H1 (cell line): ENCODE data around the gene NELFB. TPM values are rescaled to one million over a fixed set of nuclear protein-coding genes. Genes with fewer than 3 reads are reported as not detected.

Source experiments
- CTCF ChIA-PET: fragments of 300-600 bp; sonication (Branson Sonifier 250); formaldehyde crosslinking; loops from one replicate; lab custom pipeline; 2021; ENCODE audit not compliant: partially characterized antibody; lab: Charles Lee
- POLR2A ChIA-PET: fragments of 300-600 bp; sonication (Branson Sonifier 250); formaldehyde crosslinking; loops from one replicate; lab custom pipeline; 2021; ENCODE audit warnings: inconsistent platforms; ENCODE audit not compliant: partially characterized antibody; lab: Charles Lee
- DNase-seq, 2 experiments: peaks; one replicate each; pipeline versions ENCODE4 v3.0.0 to v3.0.0-alpha.2; 2010 to 2022; ENCODE audit warnings: low spot score in 2 of 2, low read depth in 1 of 2, mixed read lengths in 1 of 2
- FAIRE-seq: peaks from 2 replicates; lab custom pipeline; 2011; peaks lifted over from hg19 to GRCh38; lab: Jason Lieb, UNC
- H2AFZ ChIP-seq: 2 replicates; pipeline ENCODE4 v1.8.1; 2012; ENCODE audit warnings: low read length, inconsistent platforms
- H2AK5ac ChIP-seq: 2 replicates; pipeline ENCODE4 v1.6.1; 2013; ENCODE audit warnings: low read depth, low read length
- H2BK120ac ChIP-seq: replicated peaks from 2 replicates; pipeline ENCODE3; 2013; ENCODE audit warnings: low read depth, low read length, inconsistent platforms
- H2BK12ac ChIP-seq: 2 replicates; pipeline ENCODE4 v1.6.1; 2013; ENCODE audit warnings: low read depth, low read length
- H2BK15ac ChIP-seq: 2 replicates; pipeline ENCODE4 v1.6.1; 2013; ENCODE audit warnings: low read length
- H2BK20ac ChIP-seq: 2 replicates; pipeline ENCODE4 v1.6.1; 2013; ENCODE audit warnings: low read length
- H2BK5ac ChIP-seq: 2 replicates; pipeline ENCODE4 v1.6.1; 2013; ENCODE audit warnings: low read depth, low read length
- H3K14ac ChIP-seq: 2 replicates; pipeline ENCODE4 v1.6.1; 2013; ENCODE audit warnings: inconsistent platforms; ENCODE audit not compliant: insufficient read length
- H3K18ac ChIP-seq: 2 replicates; pipeline ENCODE4 v1.6.1; 2013; ENCODE audit warnings: low read length; ENCODE audit errors: extremely low read depth
- H3K23ac ChIP-seq: 2 replicates; pipeline ENCODE4 v1.6.1; 2013; ENCODE audit warnings: inconsistent platforms; ENCODE audit not compliant: insufficient read length
- H3K23me2 ChIP-seq: 2 replicates; pipeline ENCODE4 v1.6.1; 2013; ENCODE audit warnings: low read depth, low read length
- H3K27ac ChIP-seq: 2 replicates; pipeline ENCODE4 v1.6.1; 2011; ENCODE audit warnings: low read depth, low read length, inconsistent platforms
- H3K27me3 ChIP-seq, 4 experiments: replicated peaks in 1 of 4; 1 replicate in 1 of 4; 2 replicates in 3 of 4; pipeline versions ENCODE4 v1.6.1 to v1.8.1; 2011 to 2013; ENCODE audit warnings: low read length in 3 of 4, mild to moderate bottlenecking in 3 of 4, inconsistent platforms in 2 of 4, mixed read lengths in 2 of 4, moderate library complexity in 1 of 4; ENCODE audit not compliant: control insufficient read depth in 3 of 4, insufficient read depth in 3 of 4; ENCODE audit errors: extremely low read depth in 1 of 4
- H3K36me3 ChIP-seq, 4 experiments: 2 replicates each; pipeline versions ENCODE4 v1.6.1 to v1.8.1; 2011 to 2013; ENCODE audit warnings: mild to moderate bottlenecking in 4 of 4, low read length in 3 of 4, moderate library complexity in 2 of 4, control low read depth in 1 of 4, inconsistent platforms in 1 of 4; ENCODE audit not compliant: insufficient read depth in 4 of 4, control insufficient read depth in 2 of 4
- H3K4ac ChIP-seq: replicated peaks from 2 replicates; pipeline ENCODE3; 2013; ENCODE audit warnings: low read length, low read depth, mixed read lengths, inconsistent platforms; ENCODE audit not compliant: insufficient read length
- H3K4me1 ChIP-seq, 4 experiments: replicated peaks in 1 of 4; 1 replicate in 1 of 4; 2 replicates in 3 of 4; pipeline versions ENCODE4 v1.6.1 to v1.8.1; 2011 to 2013; ENCODE audit warnings: low read length in 3 of 4, inconsistent platforms in 2 of 4, mixed read lengths in 1 of 4; ENCODE audit not compliant: insufficient read depth in 4 of 4, control insufficient read depth in 3 of 4
- H3K4me2 ChIP-seq, 2 experiments: 2 replicates each; pipeline versions ENCODE4 v1.6.1 to v1.8.1; 2011 to 2013; ENCODE audit warnings: low read depth in 2 of 2, low read length in 2 of 2, control low read depth in 1 of 2, inconsistent platforms in 1 of 2, mild to moderate bottlenecking in 1 of 2; ENCODE audit not compliant: insufficient read depth in 1 of 2
- H3K4me3 ChIP-seq, 4 experiments: fragments of 200-600, 300-600 bp in 1 of 4; sonication (generic), shearing (Covaris generic), sonication (Bioruptor Twin) in 1 of 4; 2 replicates each; pipeline versions ENCODE4 v1.5.1 to v1.8.1; 2011 to 2016; ENCODE audit warnings: low read length in 4 of 4, low read depth in 3 of 4, control low read depth in 2 of 4, inconsistent platforms in 2 of 4, mild to moderate bottlenecking in 2 of 4, mixed read lengths in 1 of 4, moderate library complexity in 1 of 4; ENCODE audit not compliant: insufficient read depth in 2 of 4; ENCODE audit errors: extremely low read depth in 1 of 4
- H3K56ac ChIP-seq: replicated peaks from 2 replicates; pipeline ENCODE3; 2013; ENCODE audit warnings: low read depth, mild to moderate bottlenecking, mixed read lengths, low read length, inconsistent platforms; ENCODE audit not compliant: insufficient read length
- H3K79me1 ChIP-seq: 2 replicates; pipeline ENCODE4 v1.6.1; 2013; ENCODE audit warnings: low read depth, low read length, control low read depth
- H3K79me2 ChIP-seq, 2 experiments: 2 replicates each; pipeline versions ENCODE4 v1.6.1 to v1.8.1; 2012 to 2013; ENCODE audit warnings: low read length in 2 of 2, mild to moderate bottlenecking in 2 of 2, inconsistent platforms in 1 of 2; ENCODE audit not compliant: insufficient read depth in 2 of 2, control insufficient read depth in 1 of 2
- H3K9ac ChIP-seq, 4 experiments: replicated peaks in 1 of 4; 1 replicate in 1 of 4; 2 replicates in 3 of 4; pipeline versions ENCODE4 v1.6.1 to v1.8.1; 2011 to 2013; ENCODE audit warnings: low read depth in 3 of 4, low read length in 3 of 4, control low read depth in 2 of 4, mild to moderate bottlenecking in 2 of 4, moderate library complexity in 2 of 4, inconsistent platforms in 1 of 4; ENCODE audit errors: extremely low read depth in 1 of 4
- H3K9me3 ChIP-seq, 2 experiments: 2 replicates each; pipeline versions ENCODE4 v1.6.1 to v1.8.1; 2012 to 2013; ENCODE audit warnings: mild to moderate bottlenecking in 2 of 2, moderate library complexity in 2 of 2, control low read depth in 1 of 2, inconsistent platforms in 1 of 2, low read depth in 1 of 2, low read length in 1 of 2, mixed read lengths in 1 of 2; ENCODE audit not compliant: insufficient read depth in 2 of 2
- H4K20me1 ChIP-seq, 2 experiments: replicated peaks in 1 of 2; 2 replicates each; pipeline versions ENCODE3 to v1.8.1; 2011 to 2013; ENCODE audit warnings: inconsistent platforms in 2 of 2, low read length in 2 of 2, mild to moderate bottlenecking in 1 of 2; ENCODE audit not compliant: insufficient read depth in 2 of 2, control insufficient read depth in 1 of 2
- H4K5ac ChIP-seq: 2 replicates; pipeline ENCODE4 v1.6.1; 2013; ENCODE audit warnings: low read length, low read depth, mixed read lengths, inconsistent platforms; ENCODE audit not compliant: insufficient read length
- H4K8ac ChIP-seq: 2 replicates; pipeline ENCODE4 v1.8.0; 2013; ENCODE audit warnings: mild to moderate bottlenecking, moderate library complexity, low read length, inconsistent platforms; ENCODE audit not compliant: insufficient read depth; ENCODE audit errors: extremely low read depth
- H4K91ac ChIP-seq: replicated peaks from 2 replicates; pipeline ENCODE3; 2013; ENCODE audit warnings: low read length, mixed read lengths, inconsistent platforms; ENCODE audit not compliant: insufficient read length
- CBX5 ChIP-seq: fragments of 300-800, 300-1000 bp; sonication (generic); IDR thresholded peaks from 2 replicates; pipeline ENCODE4 v1.7.1; 2016; ENCODE audit warnings: antibody characterized with exemption, low read length, low read depth
- CEBPB ChIP-seq: IDR thresholded peaks from 2 replicates; pipeline ENCODE4 v1.6.1; 2012; ENCODE audit warnings: low read depth, low read length
- CTBP2 ChIP-seq: IDR thresholded peaks from 2 replicates; pipeline ENCODE4 v1.7.0; 2011; ENCODE audit warnings: borderline replicate concordance, mild to moderate bottlenecking, moderate library complexity, mixed read lengths, low read length; ENCODE audit not compliant: insufficient read depth, insufficient read length
- GTF2F1 ChIP-seq: IDR thresholded peaks from 2 replicates; pipeline ENCODE4 v1.6.1; 2012; ENCODE audit warnings: low read depth, low read length, improper control_type of control experiment, borderline replicate concordance
- POLR2AphosphoS5 ChIP-seq: IDR thresholded peaks from 2 replicates; pipeline ENCODE4 v1.6.1; 2011; ENCODE audit warnings: low read depth, low read length
- POU5F1 ChIP-seq: IDR thresholded peaks from 2 replicates; pipeline ENCODE4 v1.6.1; 2011; ENCODE audit warnings: low read depth, mild to moderate bottlenecking, low read length, moderate library complexity
- WGBS, 2 experiments: shearing (Covaris generic) in 1 of 2; methylation state at CpG; one replicate each; pipeline versions ENCODE4 v1.1.6 to v1.1.7; 2013 to 2015; ENCODE audit warnings: low lambda C conversion rate in 2 of 2, mixed read lengths in 2 of 2, inconsistent platforms in 1 of 2, low coverage in 1 of 2, missing lambda C conversion rate in 1 of 2; ENCODE audit not compliant: insufficient replicate concordance in 2 of 2, insufficient coverage in 1 of 2, insufficient read length in 1 of 2; ENCODE audit errors: extremely low coverage in 1 of 2, missing lambda C conversion rate in 1 of 2; 5-methylcytosine and 5-hydroxymethylcytosine counted together
- polyA plus RNA-seq, 7 experiments: library from polyadenylated mRNA; depleted of rRNA in 3 of 7; stranded (reverse) in 5 of 7; unstranded in 2 of 7; fragments of >200 nt in 5 of 7; fragments of 200-250 nt in 2 of 7; gene quantifications; 1 replicate in 5 of 7; 2 replicates in 1 of 7; 4 replicates in 1 of 7; pipeline versions ENCODE4 v1.2.1 to v1.2.3, GENCODE V29; 2011 to 2013; ENCODE audit warnings: missing spikeins in 2 of 7, mixed read lengths in 2 of 7
- total RNA-seq: library from RNA; stranded (reverse); fragmentation: NEBNext Ultra II Directional; extraction: Animal tissue kit (Norgen Biotek cat#: 25700); gene quantifications from 2 replicates; pipeline ENCODE4 v1.2.1, GENCODE V29; 2021

Gene NELFB
- total and polyA plus RNA-seq, 2 of the 8 experiments (the other 6 are each of a cell fraction or from before 2014, with no cell fraction given): 57.6 to 78.0 TPM

DNA sequence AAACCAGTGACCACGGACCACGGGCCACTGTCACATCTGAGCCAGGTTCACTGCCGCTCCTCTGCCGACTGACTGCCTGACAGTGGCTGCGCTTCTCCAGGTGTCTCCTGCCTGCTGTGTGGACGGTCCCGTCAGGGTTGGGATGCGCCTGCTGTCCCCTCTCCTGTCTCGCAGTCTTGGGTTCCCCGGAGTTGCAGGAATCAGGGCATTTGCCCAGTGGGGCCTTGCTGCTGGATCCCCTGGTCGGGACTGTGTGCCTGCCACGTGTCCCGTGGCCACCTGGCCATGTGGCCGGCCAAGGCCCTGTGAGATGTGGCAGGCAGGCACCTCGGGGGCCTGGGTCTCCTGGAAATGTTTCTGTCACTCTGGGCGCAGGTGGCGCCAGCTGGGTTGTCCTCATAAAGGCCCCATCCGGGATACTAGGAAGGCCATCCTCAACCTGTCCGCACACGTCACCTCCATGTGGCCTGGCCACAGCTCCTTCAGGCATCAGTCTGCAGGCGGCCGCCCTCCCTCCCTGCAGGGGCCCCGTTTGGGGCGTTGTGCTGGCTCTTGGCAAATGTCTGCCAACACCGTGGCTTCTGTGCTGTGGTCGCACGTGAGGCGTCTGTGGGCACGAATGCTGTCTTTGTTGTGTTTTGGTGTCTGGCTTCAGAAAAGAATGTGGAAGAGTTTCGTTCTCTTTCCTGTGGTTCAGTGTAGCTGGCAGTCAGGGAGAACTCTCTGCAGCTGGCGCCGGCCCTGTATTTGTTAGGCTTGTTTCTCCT lies 16.0 kb downstream of the NELFB start:
- Histone ChIP-seq H3K79me2 (no peaks in the 10 kb centered on the region), H2BK5ac (no peak overlapping the region), H2AFZ (no peak overlapping the region), H2BK12ac (no peak overlapping the region), H4K20me1 (peaks cover 4 to 10% of the 10 kb centered on the region in 2 experiments), H3K27ac (no peak overlapping the region), H2BK120ac (no peak overlapping the region), H2AK5ac (no peak overlapping the region), H3K9ac (no peak overlapping the region), H3K9me3 (no peaks in the 10 kb centered on the region), H4K8ac (no peak overlapping the region), H2BK15ac (no peak overlapping the region), H4K5ac (no peak overlapping the region), H3K4me1 (peaks cover 0 to 6% (median 2%) of the 10 kb centered on the region in 4 experiments; a peak in 4 of 7 replicates), H3K79me1 (no peaks in the 10 kb centered on the region), H3K23me2 (peaks cover 2% of the 10 kb centered on the region; the same call in 1 of the 2 replicates), H2BK20ac (no peak overlapping the region), H3K4me3 (no peak overlapping the region), H3K27me3 (no peaks in the 10 kb centered on the region), H3K14ac (no peak overlapping the region), H3K4me2 (no peak overlapping the region), H3K23ac (no peak overlapping the region), H3K18ac (no peak overlapping the region), H3K4ac (no peak overlapping the region), H4K91ac (no peak overlapping the region), H3K56ac (no peak overlapping the region), H3K36me3 (peaks cover 0 to 27% (median 17%) of the 10 kb centered on the region in 4 experiments; a peak in 7 of 8 replicates)
- ChIA-PET POLR2A (interaction anchor here (0.7 to 47.8 kb wide), 5 partner anchors 11 to 109 kb away, joined by 3 to 1462 read pairs (median 4); partner anchors contain the start of genes CYSRT1, NDOR1, NELFB and RNF208), CTCF (interaction anchor here (0.5 kb wide), 1 partner anchor 12 kb away, joined by 3 read pairs; no protein-coding TSS in a partner anchor)
- FAIRE-seq (no peak), DNase-seq (no peak)
- WGBS, 2 experiments: 92% methylated on average over 32 of the region's 32 CpGs; no CpG with 5 or more reads in 1 of the 2 experiments
- TF ChIP-seq POU5F1 (no peak), CBX5 (no peak), CEBPB (no peak), POLR2AphosphoS5 (no peak), CTBP2 (no peak), GTF2F1 (no peak)
